GM19193 (cell line): ENCODE results near the gene GRIN1.

Experiments
- POLR2A ChIP-seq: IDR thresholded peaks from 4 replicates; pipeline ENCODE4 v1.6.1; 2011; ENCODE audit not compliant: insufficient read depth, insufficient read length; ENCODE audit errors: extremely low read depth

GRIN1 gene

DNA sequence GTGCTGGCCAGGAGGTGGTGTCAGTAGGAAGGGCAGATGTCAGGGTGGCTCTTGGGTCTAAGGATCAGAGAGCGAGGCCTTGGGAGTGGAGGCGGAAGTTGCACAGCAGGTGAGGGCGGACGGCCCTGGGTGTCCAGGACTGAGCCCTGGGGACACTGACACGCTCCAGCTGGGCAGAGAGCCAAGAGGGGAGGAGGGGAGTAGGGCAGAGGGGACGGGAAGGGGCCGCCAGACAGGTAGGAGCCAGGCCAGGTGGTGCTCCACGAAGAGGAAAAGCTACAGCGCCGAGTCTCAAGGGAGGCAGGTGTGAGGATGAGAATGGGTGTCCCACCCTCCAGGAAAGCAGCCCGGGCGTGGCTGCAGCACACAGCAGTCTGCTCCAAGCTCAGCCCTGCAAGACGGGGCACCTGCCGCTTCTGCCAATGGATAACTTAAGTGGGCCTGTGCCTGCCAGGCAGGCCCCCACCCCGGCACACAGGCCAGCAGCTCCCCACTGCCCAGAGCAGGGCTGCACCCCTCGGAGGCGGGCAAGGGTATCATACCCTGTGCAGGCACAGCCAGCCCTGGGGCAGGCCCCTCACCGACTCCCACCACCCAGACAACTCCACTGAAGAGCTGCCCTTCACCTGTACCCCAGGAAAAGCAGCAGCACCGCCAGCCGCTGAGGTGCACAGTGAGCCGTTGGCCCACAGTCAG lies 56.7 kb downstream of the GRIN1 start:
- no peak for TF ChIP-seq POLR2A

DNA sequence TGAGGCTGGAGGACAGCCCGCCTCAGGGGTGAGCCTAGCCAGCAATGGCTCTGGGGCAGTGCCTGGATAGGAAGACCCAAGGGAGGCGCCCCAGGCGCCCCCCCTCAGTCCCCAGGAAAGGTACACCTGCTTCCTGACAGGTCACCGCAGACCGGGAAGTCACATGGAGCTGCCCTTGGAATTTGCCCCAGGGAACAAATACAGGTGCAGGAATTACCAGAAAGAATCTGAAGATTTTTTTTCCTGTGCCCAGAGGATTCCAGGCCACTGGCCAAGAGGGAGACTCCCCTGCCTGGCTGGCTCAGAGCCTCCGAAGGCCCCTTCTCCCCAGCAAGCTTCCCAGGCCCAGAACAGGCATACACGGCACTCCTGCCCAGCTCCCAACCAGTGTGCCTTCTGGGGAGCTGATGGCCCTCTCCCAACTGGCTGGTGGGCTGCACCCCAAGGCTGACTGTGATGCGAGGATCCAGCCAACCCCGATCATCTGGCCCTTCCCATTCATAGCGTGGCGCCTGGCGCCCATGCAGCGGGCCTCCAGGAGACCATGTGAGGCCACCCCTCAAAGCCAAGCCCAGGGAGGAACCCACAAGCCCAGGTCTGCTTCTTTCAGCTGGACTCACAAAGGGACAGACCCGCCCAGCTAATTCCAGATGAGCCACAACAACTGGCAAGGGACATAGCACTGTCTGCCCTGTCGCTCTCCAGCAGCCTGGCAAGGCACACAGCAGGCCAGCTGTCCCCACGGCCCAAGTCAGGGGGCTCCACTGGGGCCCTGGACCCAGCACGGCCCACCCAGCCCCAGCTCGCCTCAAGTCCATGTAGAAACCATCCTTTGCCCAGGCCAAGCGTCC lies 59.3 kb downstream of the GRIN1 start:
- no peak for TF ChIP-seq POLR2A

DNA sequence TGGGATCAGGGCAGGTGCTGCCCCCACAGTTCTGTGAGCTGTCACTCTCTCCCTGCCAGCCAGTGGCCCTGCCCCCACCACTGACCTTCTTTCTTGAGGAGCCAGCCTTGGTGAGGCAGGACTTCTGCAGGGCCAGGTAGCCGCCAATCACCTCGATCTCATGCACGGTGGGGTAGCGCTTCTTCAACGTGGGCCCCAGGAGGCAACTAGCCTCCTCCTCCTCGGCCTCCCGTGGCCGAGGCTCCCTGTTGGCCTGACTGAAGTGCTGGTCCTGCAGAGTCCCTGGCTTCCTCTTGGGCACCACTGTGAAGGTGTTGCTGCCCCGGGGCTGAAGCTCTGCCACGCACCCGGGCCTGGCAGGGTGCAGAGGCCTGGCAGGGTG lies 59.9 kb downstream of the GRIN1 start:
- TF ChIP-seq POLR2A: no peak

DNA sequence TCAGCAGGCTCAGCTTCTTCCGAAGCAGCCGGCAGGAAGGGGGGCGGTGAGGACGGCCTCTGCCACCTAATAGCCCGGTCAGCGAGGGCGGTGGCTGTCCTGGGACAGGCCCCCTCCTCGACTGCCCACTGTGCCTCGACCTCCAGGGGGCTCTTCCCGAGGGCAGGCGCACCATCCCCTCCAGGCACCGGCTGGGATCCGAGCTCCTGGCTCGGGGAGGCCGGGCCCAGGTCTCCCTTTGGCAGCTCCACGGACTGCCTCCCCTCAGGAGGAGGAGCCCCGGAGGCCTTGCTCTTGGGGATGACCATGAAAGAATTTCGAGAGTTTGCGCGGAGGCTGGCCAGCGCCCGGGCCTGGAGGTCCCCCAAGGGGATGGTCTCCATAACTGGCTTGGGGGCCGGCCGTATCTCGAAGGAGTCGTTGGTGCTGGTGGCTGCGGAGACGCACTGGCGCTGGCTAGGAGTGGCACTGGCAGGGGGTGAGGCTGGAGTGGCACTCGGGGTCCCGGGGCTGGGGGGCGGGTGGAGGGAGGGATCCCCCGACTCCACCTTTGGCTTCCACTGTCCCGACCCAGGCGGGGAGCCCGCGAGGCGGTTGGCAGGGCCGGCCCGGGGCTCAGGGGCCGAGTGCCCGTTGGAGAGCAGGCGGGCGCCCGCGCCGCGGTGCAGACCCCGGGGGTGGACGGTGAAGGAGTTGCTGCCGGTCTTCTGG lies 60.6 kb downstream of the GRIN1 start:
- no peak for TF ChIP-seq POLR2A

DNA sequence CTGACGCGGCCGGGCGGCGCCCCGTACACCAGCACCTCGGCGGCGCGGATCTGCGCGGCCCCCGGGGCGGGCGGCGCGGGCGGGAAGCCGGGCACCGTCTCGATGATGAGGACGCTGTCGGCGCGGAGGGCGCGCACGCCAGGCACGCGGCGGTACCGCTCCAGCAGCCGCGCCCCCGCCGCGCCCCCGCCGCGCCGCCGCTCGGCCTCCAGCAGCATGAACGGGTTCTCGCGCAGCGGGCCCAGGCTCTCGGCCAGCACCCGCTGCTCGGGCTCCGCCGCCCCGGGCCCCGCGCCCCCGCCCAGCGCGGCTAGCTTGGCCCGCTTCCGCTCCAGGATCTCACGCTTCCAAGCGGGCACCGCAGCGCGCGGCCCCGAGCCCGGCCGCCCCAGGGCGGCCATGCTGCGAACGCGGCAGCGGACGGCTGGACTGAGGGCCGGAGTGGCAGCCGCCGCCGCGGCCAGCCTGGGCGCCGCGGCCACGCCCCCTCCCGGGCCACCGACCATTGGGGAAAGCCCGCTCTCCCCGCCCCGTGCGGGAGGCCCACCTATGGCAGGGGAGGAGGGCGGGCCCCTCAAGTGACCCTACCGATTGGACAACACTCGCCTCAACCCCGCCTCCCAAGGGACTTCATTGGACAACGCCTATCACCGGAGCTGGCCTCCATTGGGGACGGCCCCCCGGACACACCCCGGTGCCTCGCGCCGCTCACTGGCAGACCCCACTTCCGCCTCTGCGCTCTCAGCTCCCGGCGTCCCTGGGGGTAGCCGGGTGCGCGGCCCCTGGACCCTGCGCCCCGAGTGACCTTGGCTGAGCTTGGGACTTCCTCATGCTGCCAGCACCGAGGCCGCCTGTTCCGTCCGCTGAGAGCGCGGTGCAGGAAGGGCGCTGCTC lies 61.6 kb downstream of the GRIN1 start, which contains the start of gene TPRN:
TSS of gene TPRN (minus strand) at position 431 of the 894 bp plus-strand sequence. CDS start at position 401, 30 bp downstream.
- peak; percentile 93 for TF ChIP-seq POLR2A

DNA sequence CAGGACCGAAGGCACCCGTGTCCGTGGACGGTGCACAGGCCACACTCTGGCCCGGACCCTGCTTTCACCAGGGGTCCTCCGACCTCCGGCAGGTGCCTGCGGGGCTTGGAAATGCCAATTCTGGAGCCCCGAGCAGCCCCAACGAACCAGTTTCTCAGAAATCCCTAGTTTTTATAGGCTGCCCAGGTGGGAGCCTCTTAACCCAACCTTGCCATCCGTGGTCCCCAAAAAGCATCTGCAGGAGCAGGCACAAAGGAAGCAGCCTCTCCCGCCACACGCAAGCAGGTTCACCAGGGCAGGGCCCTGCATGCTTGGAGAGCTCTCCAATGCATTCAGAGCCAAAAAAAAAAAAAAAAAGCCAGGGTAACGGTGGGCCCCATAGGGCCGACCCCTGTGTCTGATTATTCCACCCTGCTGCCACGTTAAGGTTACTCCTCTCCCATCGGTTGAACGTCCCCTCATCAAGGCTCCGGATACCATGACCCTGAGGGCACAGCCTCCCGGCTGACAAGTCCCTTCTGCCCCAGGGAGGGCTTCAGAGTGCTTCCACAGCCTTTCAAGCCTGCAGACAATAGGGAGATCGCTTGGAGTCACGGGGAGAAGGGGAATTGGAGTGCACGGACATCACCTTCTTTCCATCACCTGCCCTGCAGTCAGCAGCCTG lies 62.4 kb downstream of the GRIN1 start:
- no peak for TF ChIP-seq POLR2A

DNA sequence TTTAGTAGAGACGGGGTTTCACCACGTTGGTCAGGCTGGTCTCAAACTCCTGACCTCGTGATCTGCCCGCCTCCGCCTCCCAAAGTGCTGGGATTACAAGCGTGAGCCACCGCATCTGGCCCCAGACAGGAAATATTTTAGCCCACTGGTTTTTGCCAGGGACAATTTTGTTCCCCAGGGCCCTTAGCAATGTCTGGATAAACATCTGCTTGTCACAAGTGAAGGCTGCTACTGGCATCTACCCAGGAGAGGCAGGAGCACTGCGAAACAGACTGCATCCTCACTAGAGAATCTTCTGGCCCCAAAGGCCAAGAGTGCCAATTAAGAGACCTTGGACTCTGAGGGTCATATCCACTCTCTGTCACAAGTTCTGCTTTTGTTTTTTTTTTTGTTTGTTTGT lies 64.0 kb downstream of the GRIN1 start:
- TF ChIP-seq POLR2A: no peak

DNA sequence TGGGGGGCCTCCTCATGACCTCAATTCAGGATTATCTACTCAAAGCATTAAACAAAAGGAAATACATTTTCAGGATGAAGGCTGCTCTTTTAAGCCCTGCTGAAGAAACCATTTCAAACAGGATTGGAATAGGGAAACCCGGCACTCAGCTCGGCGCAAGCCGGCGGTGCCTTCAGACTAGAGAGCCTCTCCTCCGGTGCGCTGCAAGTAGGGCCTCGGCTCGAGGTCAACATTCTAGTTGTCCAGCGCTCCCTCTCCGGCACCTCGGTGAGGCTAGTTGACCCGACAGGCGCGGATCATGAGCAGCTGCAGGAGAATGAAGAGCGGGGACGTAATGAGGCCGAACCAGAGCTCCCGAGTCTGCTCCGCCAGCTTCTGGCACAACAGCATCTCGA lies 65.8 kb downstream of the GRIN1 start:
- TF ChIP-seq POLR2A: no peak

DNA sequence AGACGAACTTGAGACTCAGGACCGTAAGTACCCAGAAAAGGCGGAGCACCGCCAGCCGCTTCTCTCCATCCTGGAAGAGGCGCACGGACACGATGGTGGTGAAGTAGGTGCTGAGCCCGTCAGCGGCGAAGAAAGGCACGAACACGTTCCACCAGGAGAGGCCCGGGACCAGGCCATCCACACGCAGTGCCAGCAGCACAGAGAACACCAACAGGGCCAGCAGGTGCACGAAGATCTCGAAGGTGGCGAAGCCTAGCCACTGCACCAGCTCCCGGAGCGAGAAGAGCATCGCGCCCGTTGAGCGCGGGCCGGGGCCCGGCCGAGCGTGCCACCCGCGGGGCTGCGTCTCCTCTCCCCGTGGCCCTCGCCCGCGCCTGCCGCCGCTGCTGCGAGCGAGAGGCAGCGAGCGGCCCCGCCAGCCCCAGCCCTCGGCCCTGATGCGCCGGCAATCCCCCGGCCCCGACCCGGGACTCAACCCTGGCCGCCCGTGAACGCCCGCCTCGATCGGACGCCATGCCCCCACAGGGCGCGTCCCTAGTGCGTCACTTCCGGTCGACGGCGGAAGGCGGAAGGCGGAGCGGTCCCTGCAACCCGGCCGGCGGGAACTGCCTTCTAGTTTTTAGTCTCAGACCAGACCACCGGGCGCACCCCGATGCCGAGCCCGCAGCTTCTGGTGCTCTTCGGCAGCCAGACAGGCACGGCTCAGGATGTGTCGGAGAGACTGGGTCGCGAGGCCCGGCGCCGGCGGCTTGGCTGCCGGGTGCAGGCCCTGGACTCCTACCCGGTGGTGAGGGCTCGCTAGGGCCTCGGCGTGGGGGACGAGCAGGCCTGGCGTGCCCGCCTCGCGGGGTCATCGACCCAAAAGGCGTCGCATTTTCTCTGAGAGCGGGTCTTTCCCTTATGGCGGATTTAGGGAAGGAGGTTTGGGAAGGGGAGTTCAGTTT lies 66.4 kb downstream of the GRIN1 start, which contains the start of the genes NDOR1 and TMEM203:
TSS of gene NDOR1 (plus strand) at position 575 of the 944 bp plus-strand sequence. CDS start at position 653, 78 bp downstream.
TSS of gene TMEM203 (minus strand) at position 523 of the 944 bp plus-strand sequence. CDS start at position 289, 234 bp downstream.
- TF ChIP-seq POLR2A: peak; percentile 93

DNA sequence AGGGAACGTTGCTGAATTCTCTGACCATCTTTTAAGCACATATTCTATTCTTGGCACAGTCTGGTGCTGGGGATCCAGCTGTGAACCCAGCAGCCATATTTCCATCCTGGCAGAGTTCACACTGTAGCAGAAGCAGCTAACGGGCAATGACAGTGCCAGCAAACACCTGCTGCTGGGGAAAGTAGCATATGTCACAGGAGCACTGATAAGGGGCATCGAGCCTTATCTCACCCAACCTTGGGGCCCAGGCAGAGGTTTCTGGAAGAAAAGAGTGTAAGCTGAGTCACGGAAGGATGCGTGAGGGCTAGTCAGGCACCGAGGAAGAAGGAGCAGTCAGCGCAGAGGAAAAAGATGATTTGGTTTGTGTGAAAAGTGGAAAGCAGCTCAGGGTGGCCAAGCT lies 67.6 kb downstream of the GRIN1 start:
- no peak for TF ChIP-seq POLR2A

DNA sequence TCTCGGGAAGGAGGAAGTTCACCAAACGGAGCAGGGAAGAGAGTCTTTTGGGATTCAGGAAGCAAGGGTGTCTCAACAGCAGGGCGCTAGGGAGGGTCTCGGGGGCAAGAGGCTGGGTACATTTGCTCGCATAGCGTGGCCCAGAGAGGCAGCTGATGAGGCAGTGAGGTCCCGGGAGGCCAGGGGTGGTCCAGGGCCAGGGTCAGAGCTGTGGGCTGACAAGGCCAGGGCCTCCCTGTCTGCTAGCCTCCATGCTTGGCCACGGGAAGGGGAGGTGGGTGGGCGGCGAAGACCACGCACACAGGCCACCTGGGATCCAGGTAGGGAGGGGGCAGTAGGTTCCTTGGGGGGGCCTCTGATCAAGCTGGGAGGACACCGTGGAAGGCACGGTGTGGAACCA lies 72.6 kb downstream of the GRIN1 start:
- no peak for TF ChIP-seq POLR2A

DNA sequence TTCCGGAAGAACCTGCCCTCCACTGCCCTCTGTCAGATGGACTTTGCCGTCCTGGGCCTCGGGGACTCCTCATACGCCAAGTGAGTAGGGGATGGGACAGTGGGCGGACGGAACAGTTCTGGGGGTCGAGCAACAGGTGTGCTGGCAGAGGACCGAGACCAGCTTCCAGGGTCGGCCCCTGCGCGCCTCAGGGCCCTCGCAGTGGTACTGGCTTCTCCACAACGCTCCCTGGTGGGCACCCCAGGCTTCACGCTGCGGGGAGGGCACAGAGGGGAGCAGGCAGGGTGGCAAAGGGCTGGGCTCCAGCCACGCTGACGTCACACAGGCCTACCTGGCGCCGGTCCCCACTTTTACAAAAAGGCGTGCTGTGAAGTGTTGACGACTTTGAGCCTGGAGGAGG lies 73.6 kb downstream of the GRIN1 start:
- TF ChIP-seq POLR2A: no peak
